Measurements from ENCODE around the gene CBX2.

Gene CBX2

DNA sequence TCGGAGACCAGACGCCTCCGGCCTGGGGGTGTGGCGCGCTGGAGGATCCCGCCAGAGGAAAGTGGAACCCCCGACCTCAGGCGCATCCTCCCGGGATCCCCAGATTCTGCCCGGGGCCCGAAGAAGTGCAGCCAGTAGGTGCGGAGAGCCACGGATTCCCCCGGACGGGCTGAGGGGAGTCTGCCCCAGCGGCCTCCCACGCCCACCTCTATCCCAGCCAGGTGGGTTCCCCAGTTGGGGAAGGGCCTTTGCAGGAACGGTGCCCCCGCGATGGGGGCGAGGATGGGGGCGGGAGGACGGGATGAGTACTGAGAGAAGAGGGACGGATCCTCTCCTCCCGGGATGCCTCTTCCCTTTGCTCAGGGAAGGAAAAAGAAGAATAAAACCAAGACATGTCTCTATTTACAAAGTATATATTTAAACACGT, 13.8 kb downstream of the CBX2 start:
- POLR2A ChIA-PET = no interaction called here
- no peak for TF ChIP-seq CTCF (IDR thresholded peaks at IDR 0.05; ENCODE audit: control extremely low read depth, extremely low read depth, low read depth, missing control alignments)
- DNase-seq (ENCODE audit: extremely low spot score) = no peak
- CTCF ChIA-PET = interaction anchor here (1.0 to 1.3 kb wide), 3 partner anchors 43 to 53 kb away, joined by 3 read pairs; no protein-coding TSS in a partner anchor

DNA sequence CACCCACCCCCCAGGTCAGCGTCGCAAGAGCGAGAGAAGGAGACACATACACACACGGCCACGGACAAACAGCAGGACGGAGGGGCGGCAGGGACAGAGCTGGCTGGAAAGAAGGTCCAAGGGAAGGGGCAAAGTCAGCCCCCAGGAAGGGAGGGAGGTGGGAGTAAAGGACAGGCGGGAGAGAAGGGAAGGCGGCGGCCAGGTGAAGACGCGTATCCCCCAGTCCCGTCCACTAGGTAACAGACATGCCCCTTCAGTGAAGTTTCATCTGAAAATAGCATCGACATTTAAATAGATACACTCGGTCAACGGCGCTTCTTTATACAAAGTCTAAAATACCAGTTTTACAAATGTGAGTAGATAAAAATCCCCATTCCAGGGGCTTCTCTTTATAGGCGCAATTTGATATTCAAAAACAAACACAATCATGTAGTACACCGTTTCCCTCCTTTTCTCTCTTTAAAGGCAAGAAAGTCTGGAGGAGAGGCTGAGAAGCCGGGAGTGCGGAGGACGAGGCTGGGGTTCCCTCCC, 14.5 kb downstream of the CBX2 start:
- no peak for TF ChIP-seq CTCF (IDR thresholded peaks at IDR 0.05; ENCODE audit: control extremely low read depth, extremely low read depth, low read depth, missing control alignments)
- ChIA-PET CTCF (interaction anchor here (1.2 to 1.3 kb wide), 2 partner anchors 43 to 52 kb away, joined by 3 read pairs; no protein-coding TSS in a partner anchor), POLR2A (no interaction called here)
- DNase-seq (ENCODE audit: extremely low spot score) = no peak

GRCh38 chr17:79792984-79793923, 15.3 kb downstream of the CBX2 start:
- DNase-seq (ENCODE audit: extremely low spot score) = no peak
- no peak for TF ChIP-seq CTCF (IDR thresholded peaks at IDR 0.05; ENCODE audit: control extremely low read depth, extremely low read depth, low read depth, missing control alignments)
- CTCF ChIA-PET = interaction anchor here (1.7 kb wide), 1 partner anchor 42 kb away, joined by 5 read pairs; no protein-coding TSS in a partner anchor
- POLR2A ChIA-PET = no interaction called here

GRCh38 chr17:79793924-79794304, 16.0 kb downstream of the CBX2 start:
- TF ChIP-seq CTCF (IDR thresholded peaks at IDR 0.05; ENCODE audit: control extremely low read depth, extremely low read depth, low read depth, missing control alignments) = no peak
- no peak for DNase-seq (ENCODE audit: extremely low spot score)
- CTCF ChIA-PET = interaction anchor here (1.7 kb wide), 1 partner anchor 41 kb away, joined by 5 read pairs; no protein-coding TSS in a partner anchor
- POLR2A ChIA-PET = no interaction called here

DNA sequence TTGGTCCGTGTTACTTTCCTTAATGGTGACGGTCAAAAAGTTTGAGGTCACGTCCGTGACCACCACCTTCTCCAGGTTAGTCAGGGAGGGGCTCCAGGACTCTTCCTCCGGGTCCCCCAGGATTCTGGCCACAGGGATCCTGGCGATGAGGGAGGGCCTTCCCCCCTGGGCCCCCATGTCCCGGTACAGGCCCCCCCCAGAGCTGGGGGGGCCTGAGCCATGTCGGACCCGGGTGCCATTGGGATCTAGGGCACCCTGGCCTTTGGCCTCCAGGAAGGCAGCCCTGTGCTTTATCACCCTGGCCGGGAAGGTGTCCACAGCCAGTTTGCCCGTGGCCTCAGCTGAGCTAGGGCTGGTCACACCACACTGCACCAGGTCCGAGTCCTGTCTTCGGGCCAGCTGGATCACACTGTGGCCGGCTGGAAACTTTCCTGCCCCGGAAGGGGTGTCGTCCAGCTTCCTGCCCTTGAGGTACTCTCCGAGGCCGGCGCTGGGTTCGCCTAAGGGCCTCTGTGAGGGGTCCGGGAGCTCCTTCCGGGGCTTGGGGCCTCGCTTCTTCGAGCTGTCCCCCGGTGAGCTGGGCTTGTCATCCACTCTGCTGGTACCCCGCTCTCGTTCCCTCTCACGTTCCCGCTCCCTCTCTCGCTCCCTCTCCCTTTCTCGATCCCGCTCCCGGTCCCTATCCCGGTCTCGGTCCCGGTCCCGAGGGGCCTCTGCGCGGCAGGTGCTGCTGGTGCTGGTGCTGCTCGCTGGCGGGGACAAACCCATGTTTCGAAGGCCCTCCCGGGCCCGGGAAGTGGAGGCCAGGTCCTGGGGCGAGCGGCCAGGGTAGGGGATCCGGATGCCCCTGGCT, 16.9 kb downstream of the CBX2 start:
- CTCF ChIA-PET = interaction anchor here (1.0 to 1.7 kb wide), 3 partner anchors 16 to 40 kb away, joined by 3 to 5 read pairs (median 5); no protein-coding TSS in a partner anchor
- TF ChIP-seq CTCF (IDR thresholded peaks at IDR 0.05; ENCODE audit: control extremely low read depth, extremely low read depth, low read depth, missing control alignments) = no peak
- POLR2A ChIA-PET = no interaction called here
- DNase-seq (ENCODE audit: extremely low spot score) = no peak

Measured in GM10248 (cell line).